ENCODE measurements around the gene EIF2AK2.

The EIF2AK2 gene

GRCh38 chr2:37171624-37171950 lies 14.8 kb upstream of the EIF2AK2 start:
- DNase-seq (ENCODE audit: low read depth in 2 of 2): no peak

GRCh38 chr2:37168217-37168981 lies 11.6 kb upstream of the EIF2AK2 start:
- no peak for DNase-seq (ENCODE audit: low read depth in 2 of 2)

GRCh38 chr2:37167636-37168180 lies 10.9 kb upstream of the EIF2AK2 start:
- DNase-seq (ENCODE audit: low read depth in 2 of 2): no peak

GRCh38 chr2:37164757-37165156 lies 8.0 kb upstream of the EIF2AK2 start:
- DNase-seq (ENCODE audit: low read depth in 2 of 2): no peak

- peak; percentile 13 to 20 for DNase-seq (ENCODE audit: low read depth in 2 of 2)
Measured at GRCh38 chr2:37156071-37156856, 516 bp downstream of the EIF2AK2 start.

GRCh38 chr2:37154785-37155184 lies 2.0 kb downstream of the EIF2AK2 start:
- no peak for DNase-seq (ENCODE audit: low read depth in 2 of 2)

GRCh38 chr2:37153224-37153623 lies 3.6 kb downstream of the EIF2AK2 start:
- DNase-seq (ENCODE audit: low read depth in 2 of 2): no peak

GRCh38 chr2:37149626-37150322 lies 7.0 kb downstream of the EIF2AK2 start:
- DNase-seq (ENCODE audit: low read depth in 2 of 2): no peak

- DNase-seq (ENCODE audit: low read depth in 2 of 2): no peak
Measured at GRCh38 chr2:37148325-37148724, 8.5 kb downstream of the EIF2AK2 start.

- DNase-seq (ENCODE audit: low read depth in 2 of 2): no peak
Measured at GRCh38 chr2:37146062-37146461, 10.7 kb downstream of the EIF2AK2 start.

GRCh38 chr2:37143974-37144373 lies 12.8 kb downstream of the EIF2AK2 start:
- no peak for DNase-seq (ENCODE audit: low read depth in 2 of 2)

- no peak for DNase-seq (ENCODE audit: low read depth in 2 of 2)
Measured at GRCh38 chr2:37142546-37142945, 14.2 kb downstream of the EIF2AK2 start.

- no peak for DNase-seq (ENCODE audit: low read depth in 2 of 2)
Measured at GRCh38 chr2:37132914-37133313, 23.9 kb downstream of the EIF2AK2 start.

- DNase-seq (ENCODE audit: low read depth in 2 of 2): no peak
Measured at GRCh38 chr2:37125416-37125815, 31.4 kb downstream of the EIF2AK2 start.

- DNase-seq (ENCODE audit: low read depth in 2 of 2): no peak
Measured at GRCh38 chr2:37119157-37119556, 37.6 kb downstream of the EIF2AK2 start.

- no peak for DNase-seq (ENCODE audit: low read depth in 2 of 2)
Measured at GRCh38 chr2:37117566-37117965, 39.2 kb downstream of the EIF2AK2 start.

GRCh38 chr2:37111958-37112357 lies 44.8 kb downstream of the EIF2AK2 start:
- no peak for DNase-seq (ENCODE audit: low read depth in 2 of 2)

GRCh38 chr2:37110306-37111212 lies 46.2 kb downstream of the EIF2AK2 start:
- DNase-seq (ENCODE audit: low read depth in 2 of 2): no peak

GRCh38 chr2:37109523-37109922 lies 47.3 kb downstream of the EIF2AK2 start:
- DNase-seq (ENCODE audit: low read depth in 2 of 2): no peak

GRCh38 chr2:37105150-37105549 lies 51.6 kb downstream of the EIF2AK2 start:
- DNase-seq (ENCODE audit: low read depth in 2 of 2): no peak

GRCh38 chr2:37104178-37104577 lies 52.6 kb downstream of the EIF2AK2 start:
- DNase-seq (ENCODE audit: low read depth in 2 of 2): no peak
